T-helper 2 cell (primary cell): ENCODE data around the gene RNF150.
A peak's percentile ranks its signal among the peaks of the same experiment; 100 is the strongest.
"Not testable (repeated sequence)": the region's sequence is repeated elsewhere in the genome, so short reads cannot be mapped to it uniquely, and the experiment has no call there.

Experiments
- DNase-seq, 5 experiments: peaks; one replicate each; pipeline versions ENCODE4 v3.0.0 to v3.0.0-alpha.2; 2012 to 2022

The RNF150 gene

DNA sequence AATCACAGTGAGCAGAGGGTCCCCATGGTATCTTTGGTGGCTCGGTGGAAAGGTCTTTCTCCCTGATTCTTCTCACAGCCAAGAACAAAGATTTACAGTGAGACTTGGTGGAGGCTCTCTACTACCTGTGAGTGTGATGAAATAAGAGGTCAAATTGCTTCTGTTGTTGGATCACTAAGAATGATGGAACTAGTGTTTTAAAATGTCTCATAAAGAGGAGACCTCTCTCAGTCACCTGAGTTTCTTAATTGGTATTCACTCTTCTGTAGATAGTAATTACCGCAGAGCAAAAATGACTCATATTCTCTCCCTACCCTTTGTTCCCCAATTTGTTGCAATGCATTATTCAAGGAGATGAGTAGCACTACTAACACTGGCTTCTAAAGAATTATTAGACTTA, 276.2 kb downstream of the RNF150 start:
- DNase-seq, result no peak

DNA sequence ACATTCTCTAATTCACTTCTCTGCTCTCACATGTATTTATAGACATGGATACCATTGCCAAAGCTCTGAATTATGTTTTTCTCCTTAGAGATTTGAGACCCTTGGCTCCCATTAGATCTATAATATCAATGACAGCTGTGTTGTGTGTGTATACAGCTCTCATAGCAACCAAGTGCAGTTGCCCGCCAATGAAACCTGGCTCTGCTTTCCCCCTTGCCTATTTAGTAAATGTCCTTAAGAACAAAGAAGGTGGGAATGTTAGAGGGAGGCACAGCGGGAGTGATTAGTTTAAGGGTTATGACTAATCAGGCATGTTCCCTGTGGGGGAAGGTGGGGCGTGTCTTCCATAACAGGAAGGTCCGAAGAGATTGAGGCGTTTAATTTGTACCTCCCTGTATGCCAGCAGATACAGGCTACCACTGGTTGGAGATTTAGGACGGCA, 276.6 kb downstream of the RNF150 start:
- no peak for DNase-seq

DNA sequence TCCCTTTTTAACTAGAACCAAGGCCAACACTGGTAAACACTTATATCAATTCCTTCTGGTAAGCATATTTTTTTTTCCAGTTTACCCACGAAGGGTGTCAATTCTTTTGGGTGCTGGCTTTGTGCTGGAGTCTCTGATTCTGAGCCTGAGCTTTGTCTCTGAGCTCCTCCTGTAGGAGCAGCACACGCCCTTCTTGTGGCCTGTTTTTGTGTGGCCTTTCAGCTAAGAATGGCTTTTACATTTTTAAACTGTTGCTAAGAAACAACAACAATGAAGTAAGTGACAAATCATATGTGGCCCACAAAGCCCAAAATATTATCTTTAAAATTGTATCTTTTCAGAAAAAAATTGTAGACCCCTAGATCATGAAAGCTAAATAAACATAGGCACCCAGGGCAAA, 279.1 kb downstream of the RNF150 start:
- no peak for DNase-seq

DNA sequence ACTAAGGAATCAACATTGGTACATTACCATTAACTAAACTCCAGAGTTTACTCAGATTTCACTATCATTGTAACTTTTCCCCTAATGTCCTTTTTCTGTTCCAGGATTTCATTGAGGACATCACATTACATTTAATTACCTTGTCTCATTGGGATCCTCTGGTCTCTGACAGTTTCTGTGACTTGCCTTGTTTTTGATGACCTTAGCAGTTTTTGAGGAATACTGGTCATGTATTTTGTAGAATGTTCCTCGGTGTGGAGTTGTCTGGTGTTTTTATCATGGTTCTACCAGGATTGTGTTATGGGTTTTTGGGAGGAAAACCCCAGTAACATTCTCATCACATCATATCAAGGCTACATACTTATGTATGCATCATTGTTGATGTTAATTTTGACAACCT, 281.5 kb downstream of the RNF150 start:
- no peak for DNase-seq

DNA sequence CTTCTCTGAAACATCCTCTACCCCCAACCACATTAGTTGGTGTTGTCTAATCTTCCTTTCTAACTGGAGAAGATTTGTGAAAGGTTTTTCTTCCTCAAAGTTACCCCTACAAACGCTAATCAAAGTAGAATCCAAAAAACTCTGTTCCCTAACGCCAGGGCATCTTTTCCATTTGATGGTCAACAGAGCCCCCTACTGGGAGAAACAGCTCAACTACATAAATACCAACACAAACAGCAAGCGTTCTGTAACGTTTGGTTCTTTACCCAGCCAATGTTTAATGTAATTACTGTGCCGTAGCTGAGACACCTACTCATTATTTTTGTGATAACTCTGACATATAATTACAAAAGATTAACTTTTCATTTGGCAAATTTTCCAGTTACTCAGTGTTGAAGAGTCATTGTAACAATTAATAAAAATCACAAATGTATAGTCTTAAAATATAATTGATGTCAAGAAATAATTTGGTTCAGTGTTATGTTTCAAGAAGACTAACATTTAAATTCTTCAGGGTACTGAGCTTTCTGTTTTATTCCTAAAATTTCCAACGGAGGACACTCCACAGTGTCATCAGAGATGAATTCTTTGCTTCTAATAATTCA, 282.1 kb downstream of the RNF150 start:
- DNase-seq, result peak in 1 of 5 experiments; percentile 41

DNA sequence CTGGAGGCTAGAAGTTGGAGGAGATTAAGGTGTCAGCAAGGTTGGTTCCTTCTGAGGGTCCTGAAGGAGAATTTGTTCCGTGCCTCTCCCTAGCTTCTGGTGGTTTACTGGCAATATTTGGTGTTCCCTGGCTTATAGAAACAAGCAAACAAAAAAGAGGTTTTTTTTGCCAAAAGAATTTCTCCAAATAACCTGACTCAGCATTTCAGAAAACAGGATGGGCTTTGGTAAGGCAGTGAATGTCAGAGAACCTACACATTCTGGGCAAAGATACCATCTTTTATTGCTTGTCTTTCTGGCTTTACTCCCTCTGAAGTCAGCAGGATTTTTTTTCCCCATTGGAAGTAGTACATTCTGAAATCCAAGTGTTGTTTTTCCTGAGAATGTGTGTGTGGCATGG, 283.7 kb downstream of the RNF150 start:
- DNase-seq, result no peak

DNA sequence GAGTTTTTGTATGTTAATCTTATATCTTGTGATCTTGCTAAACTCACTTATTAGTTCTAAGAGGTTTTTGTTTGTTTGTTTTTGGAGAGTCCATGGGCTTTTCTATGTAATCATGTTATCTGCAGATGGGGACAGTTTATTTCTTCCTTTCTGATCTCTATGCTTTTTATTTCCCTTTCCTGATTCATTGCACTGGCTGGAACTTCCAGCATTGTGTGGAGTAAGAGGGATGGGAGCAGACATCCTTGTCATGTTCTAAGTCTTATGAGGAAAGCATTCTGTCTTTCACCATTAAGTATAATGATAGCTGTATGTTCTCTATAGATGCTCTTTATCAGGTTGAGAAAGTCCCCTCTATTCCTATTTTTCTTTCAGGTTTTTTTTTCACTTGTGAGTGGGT, 286.5 kb downstream of the RNF150 start:
- no peak for DNase-seq

DNA sequence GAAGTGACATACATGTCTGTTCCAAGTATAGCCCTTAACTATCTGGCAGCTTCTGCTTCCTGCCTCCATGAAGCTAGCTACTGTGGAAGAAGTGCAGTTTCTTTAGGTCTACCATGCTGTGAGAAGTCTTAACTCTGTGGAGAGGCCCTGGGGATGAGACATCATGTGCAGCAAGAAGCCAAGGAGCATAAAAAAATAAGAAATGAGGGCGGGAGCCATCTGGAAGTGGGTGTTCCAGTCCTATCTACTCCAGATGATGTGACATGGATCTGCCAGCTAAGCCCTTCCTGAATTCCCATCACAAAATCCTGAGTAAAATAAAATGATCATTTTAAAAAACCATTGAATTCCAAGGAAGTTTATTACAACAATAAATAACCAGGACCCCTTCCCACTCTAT, 289.2 kb downstream of the RNF150 start:
- DNase-seq, result no peak

DNA sequence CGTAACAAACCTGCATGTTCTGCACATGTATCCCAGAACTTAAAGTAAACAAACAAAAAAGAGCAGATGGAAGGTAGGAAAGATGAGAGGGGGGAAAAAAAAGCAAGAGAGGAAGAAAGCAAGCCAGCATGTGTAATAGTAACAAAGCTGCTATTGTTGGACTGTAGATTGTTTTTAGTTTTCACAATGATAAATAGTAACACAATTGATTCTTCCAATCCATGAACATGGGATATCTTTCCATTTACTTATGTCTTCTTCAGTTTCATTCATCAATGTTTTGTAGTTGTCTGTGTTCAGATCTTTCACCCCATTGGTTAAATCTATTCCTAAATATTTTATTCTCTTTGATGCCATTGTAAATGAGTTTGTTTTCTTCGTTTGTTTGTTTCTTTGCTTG, 292.1 kb downstream of the RNF150 start:
- no peak for DNase-seq

DNA sequence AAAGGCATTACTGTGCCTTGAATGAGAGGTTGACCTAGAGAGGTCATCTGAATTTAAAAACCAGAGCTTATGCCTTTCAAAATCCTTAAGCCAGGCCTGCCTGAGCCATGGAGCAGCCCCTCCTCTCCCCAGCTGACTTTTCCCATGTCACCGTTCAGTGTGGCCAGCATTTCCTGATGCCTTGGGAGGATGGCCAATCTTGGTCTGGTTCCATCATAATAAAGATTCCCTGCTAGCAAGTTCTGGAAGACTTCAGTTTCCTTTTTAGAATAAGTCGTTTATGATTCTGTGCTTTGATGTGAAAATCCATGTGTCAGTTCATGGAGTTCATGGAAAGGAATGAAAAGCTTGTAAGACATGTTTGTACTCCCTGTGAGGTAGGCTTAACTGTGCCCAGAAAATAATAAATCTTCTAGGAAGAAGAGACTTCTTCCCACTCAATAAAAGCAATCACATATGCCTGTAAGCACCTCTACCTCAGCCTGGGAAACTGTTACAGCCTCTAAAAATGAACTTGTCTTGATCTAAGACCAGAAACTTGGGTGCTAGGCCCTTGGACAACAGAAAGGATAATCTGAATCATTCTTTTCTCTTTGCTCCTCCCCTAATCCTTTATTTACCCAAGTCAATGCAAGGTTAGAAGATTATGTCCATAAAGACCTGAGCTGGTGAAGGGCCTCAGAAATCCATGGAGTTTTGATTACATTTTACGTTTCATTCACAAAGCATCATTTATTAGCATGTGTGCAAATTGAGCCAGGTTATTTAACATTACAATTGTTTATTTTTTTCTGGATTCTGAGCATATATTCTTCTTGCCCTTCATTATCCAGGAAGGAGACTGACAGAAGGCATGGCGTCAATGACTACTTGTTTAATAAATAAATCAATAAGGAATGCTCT, 293.1 kb downstream of the RNF150 start:
- DNase-seq, result no peak

DNA sequence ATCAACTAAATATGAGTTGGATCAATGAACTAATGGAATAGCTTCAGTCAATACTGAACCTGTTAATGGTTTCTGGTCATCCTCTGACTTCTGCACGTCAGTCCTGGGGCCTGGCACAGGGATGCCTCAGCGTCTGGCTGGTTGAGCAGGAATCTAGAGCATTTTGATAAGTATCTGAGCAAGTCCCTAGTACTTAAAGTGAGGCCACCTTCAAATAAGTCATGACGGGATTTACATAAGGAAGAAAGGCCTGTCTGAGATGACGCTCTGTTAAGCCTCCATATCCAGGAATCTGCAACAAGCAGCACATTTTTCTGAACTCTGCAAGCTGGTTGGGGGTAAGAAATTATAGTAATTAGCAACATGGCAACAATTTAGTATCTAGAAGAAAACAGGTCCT, 293.9 kb downstream of the RNF150 start:
- DNase-seq, result no peak

DNA sequence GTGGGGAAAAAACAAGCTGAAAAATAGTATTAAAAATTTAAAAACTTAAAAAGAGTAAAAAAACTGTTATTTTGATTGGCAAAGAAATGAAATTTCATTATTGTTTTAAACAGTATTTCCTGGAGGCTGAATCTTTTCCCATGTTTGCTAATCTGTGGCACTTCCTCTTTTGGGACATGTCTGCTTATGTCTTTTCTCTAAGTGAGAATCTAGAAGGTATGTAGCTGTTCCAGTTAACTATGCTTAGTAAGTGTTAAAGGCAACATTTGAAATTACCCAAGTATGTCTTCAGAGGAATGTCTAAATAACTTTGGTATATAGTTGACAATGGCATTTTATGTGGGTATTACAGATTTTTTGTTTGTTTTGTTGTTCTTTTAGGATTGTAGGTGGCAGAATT, 295.5 kb downstream of the RNF150 start:
- DNase-seq, result no peak

DNA sequence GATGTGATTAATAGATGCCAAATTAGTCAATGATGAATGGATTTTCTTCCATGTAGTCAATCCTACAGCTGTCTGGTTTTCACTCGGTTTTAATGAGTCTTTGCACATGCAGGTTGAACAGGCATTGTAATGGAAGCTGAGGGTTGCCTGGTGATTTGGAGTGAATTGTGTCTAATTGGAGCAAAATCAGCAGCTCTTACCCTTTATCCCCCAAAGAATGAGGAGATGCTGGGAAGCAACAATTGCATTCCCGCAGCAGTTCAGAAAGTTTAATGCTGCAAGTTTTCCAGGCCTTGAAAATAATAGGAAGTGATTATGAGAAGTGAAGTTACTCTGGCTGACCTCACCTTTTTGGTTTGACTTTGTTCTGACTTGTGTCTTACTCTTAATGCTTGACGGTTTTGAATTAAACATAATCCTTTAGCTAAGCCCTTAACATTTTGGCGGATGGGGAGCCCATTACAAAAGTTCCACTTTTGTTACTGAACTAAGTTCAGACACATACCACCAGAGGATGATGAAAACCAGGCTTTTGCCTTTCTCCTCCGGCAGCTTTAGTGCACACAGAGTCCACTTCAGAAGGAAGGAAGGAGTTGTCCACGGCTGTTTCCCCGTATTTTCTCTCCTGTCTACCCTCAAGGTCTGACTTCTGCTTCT, 298.3 kb downstream of the RNF150 start:
- no peak for DNase-seq

DNA sequence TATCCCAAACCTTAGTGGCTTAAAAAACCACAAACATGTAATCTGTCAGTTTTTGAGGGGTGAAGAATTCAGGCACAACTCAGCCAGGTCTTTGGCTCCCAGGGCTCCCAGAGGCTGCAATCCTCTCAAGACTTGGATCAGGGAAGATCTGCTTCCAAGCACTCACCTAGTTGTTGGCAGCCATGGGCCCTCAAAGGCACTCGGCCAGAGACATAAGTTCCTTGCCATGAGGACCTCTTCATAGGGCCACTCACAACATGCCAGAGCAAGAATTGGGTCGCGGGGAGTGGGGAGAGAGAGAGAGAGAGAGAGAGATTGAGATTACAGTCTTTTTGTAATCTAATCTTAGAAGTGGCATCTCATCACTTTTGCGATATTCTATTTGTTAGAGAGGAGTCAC, 300.0 kb downstream of the RNF150 start:
- DNase-seq, result no peak

DNA sequence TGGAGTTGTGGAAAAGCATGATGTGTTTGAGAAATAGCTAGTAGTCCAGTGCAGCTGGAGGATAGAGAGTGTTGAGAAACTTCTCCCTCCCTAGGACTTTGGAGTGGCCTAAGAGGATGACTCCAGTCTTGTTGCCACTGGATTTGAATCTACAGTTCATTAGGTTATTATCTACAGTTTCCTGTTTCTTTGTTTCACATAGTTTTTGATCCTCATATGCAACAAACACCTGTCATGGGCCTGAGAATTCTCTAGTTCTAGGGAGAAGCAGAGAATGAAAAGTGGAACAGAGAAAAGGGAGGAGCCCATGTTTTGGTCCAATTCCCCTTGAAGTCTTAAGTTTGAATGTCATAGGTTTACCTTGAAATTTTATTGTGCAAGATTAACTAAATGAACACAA, 303.4 kb downstream of the RNF150 start:
- DNase-seq, result no peak

DNA sequence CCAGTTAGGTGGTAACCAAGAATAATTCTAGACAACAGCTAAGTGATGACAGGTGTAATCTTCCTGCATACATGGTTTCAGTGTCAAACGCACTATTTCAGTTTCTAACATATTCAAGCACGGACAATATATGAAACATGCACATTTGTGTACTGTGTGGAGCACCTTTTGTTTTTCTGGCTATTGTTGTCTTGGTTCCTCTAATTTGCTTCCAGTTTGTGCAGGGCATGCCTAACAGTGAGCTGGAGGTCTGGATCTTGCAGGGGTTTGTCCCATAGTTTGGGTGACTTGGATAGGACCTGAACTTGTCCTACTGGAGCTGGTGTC, 306.6 kb downstream of the RNF150 start:
- no peak for DNase-seq

DNA sequence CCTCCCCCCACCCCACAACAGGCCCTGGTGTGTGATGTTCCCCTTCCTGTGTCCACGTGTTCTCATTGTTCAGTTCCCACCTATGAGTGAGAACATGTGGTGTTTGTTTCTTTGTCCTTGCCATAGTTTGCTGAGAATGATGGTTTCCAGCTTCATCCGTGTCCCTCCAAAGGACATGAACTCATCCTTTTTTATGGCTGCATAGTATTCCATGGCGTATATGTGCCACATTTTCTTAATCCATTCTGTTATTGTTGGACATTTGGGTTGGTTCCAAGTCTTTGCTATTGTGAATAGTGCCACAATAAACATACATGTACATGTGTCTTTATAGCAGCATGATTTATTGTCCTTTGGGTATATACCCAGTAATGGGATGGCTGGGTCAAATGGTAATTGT, 312.7 kb downstream of the RNF150 start:
- DNase-seq, result not testable (repeated sequence)

DNA sequence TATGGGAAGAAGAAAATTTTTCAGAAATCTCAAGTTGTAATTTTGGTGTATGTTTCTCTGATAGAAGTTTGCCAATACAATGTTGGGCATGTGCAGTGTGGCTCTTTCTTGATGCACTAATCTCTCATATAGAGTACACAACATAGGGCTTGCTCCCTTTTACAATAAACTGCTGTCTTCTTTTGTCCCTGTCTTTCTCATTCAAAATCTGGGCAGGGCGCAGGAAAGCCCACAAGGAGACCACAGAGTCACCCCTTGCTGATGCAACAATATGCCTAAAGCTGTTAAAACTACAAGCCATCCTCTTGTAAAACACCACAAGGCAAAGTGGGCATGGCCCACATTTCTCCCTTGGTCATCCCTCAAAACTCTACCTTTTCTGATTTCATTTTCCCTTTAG, 313.7 kb downstream of the RNF150 start:
- no peak for DNase-seq

DNA sequence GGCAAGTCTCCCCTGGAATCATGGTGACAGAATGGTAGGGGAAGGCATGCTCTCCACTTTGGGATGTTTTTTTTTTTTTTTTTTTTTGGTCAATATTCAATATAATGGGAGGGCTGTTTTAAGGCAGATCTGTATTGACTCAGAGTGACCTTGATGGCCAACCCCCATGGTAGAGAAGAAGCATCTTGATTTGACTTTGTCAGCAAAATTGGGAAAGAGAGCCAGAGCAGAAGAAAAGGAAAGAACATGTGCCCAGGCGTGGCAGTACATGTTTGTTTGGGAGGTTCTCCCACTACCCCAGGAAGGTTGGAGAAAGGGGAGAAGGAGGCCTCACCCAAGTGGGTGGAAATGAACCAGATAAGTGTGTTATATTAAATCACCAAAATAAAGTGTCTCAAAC, 314.8 kb downstream of the RNF150 start:
- DNase-seq, result no peak

DNA sequence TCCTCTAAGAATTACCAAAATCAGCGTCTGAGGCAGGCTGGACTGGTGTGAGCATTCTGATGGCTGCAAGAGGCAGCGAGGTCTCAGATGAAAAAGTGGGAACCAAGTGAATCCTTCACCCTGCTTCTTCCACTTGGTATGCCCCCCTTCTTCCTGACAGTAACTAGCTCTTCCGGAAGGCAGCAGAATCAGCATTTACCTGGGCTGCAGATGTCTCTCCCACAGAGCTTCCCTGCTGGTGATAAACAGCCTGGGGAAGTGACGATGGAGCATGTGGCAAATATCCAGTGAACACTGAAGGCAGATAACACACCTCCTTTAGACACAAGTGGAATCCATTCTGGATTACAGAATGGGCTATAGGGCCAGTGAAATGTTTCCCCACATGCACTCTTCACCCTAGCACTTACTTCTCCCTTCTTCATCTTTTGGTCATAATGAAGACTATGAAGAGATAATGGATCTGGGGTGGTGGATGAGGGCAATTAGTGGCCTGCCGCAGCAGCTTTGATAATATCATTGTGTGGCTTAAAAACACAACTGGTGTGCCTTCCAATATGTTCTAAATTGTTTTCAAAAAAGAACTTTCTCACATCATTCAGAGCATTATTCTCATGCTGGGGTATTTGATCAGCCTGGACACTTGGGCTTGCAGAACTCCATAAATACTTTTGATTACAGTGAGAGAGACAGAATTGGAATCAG, 316.3 kb downstream of the RNF150 start:
- no peak for DNase-seq

DNA sequence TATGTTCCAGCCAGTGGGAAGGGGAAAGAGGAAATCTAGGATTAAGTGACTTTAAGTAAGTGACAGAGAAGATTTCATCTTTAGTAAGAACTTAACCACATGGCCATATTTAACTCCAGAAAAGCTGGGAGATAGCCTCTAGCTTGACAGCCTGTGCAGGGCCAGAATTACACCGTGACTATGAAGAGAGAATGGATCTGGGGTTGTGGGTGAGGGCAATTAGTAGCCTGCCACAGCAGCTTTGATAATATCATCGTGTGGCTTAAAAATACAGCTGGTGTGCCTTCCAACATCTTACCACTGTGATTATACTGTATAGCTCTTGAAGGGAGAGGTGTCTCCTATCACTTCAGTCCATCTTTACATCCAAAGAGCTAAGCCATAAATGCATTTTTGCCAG, 319.5 kb downstream of the RNF150 start:
- no peak for DNase-seq

DNA sequence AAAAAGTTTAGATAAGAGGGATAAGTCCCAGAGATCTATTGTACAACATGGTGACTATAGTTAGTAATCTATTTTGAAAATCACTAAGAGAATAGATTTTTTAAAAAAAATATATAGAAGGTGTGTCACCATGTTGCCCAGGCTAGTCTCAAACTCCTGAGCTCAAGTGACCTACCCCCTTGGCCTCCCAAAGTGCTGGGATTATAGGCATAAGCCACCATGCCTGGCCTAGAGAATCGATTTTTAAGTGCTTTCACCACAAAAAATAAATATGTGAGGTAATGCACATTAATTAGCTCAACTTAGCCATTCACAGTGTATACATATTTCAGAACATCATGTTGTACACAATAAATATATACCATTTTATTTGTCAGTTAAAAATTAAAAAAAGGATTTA, 320.4 kb downstream of the RNF150 start:
- no peak for DNase-seq

DNA sequence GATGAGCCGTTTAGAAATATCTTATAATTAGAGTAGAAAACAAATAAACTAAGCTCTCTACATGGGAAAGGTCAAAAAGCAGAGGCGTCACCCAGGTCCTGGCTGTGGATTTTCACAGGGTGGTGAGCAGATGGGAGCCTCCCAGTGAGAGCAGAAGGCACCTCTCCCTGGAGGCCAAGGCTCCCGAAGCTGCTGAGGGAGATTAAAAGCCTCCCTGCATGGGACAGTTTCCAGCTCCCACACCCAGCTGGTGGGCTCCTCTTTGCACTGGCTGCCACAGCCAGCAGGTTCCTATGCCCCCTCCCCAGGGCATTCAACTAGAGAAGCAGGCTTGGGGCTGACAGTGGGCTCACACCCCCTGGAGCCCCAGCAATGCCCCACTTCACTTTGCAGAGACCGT, 321.8 kb downstream of the RNF150 start:
- DNase-seq, result no peak
